Neuronal stem cell (in vitro differentiated cells): Measurements from ENCODE around the gene PTPN23.

Experiments used
- DNase-seq: peaks from one replicate; pipeline ENCODE4 v3.0.0-alpha.2; 2013; ENCODE audit warnings: low spot score
- H2AFZ ChIP-seq: one replicate; pipeline ENCODE4 v1.6.1; 2013; ENCODE audit warnings: mild to moderate bottlenecking, low read length, inconsistent platforms
- H2AK5ac ChIP-seq: 2 replicates; pipeline ENCODE4 v1.6.1; 2013; ENCODE audit warnings: low read depth, mild to moderate bottlenecking, inconsistent platforms, low read length, moderate library complexity, mixed read lengths
- H2BK120ac ChIP-seq: 2 replicates; pipeline ENCODE4 v1.6.1; 2013; ENCODE audit warnings: low read depth, mild to moderate bottlenecking, inconsistent platforms, low read length, moderate library complexity, mixed read lengths
- H2BK12ac ChIP-seq: one replicate; pipeline ENCODE4 v1.6.1; 2013; ENCODE audit warnings: low read length, inconsistent platforms
- H2BK15ac ChIP-seq: 2 replicates; pipeline ENCODE4 v1.6.1; 2013; ENCODE audit warnings: mild to moderate bottlenecking, low read length, inconsistent platforms, mixed read lengths
- H2BK5ac ChIP-seq: one replicate; pipeline ENCODE4 v1.6.1; 2013; ENCODE audit warnings: inconsistent platforms, mild to moderate bottlenecking, low read length, moderate library complexity
- H3K14ac ChIP-seq: one replicate; pipeline ENCODE4 v1.6.1; 2013; ENCODE audit warnings: low read length, inconsistent platforms
- H3K18ac ChIP-seq: 2 replicates; pipeline ENCODE4 v1.6.1; 2013; ENCODE audit warnings: low read length, inconsistent platforms
- H3K23ac ChIP-seq: 2 replicates; pipeline ENCODE4 v1.6.1; 2013; ENCODE audit warnings: low read depth, mild to moderate bottlenecking, mixed read lengths, low read length, inconsistent platforms; ENCODE audit not compliant: poor library complexity
- H3K27ac ChIP-seq: replicated peaks from 3 replicates; pipeline ENCODE4 v1.5.1; 2013; ENCODE audit warnings: low read length, inconsistent platforms
- H3K27me3 ChIP-seq, 3 experiments: 2 replicates each; pipeline ENCODE4 v1.6.1; 2013; ENCODE audit warnings: low read length in 3 of 3, mild to moderate bottlenecking in 2 of 3, inconsistent platforms in 1 of 3, low read depth in 1 of 3, mixed read lengths in 1 of 3, moderate library complexity in 1 of 3; ENCODE audit not compliant: control insufficient read depth in 3 of 3, insufficient read depth in 3 of 3
- H3K36me3 ChIP-seq, 2 donors: replicated peaks in 1 of 2; 2 replicates each; pipeline ENCODE4 v1.6.1; 2013; ENCODE audit warnings: low read length in 2 of 2; ENCODE audit not compliant: control insufficient read depth in 2 of 2, insufficient read depth in 2 of 2
- H3K4ac ChIP-seq: 2 replicates; pipeline ENCODE4 v1.6.1; 2013; ENCODE audit warnings: inconsistent platforms, mild to moderate bottlenecking, low read length, moderate library complexity
- H3K4me1 ChIP-seq, 2 donors: 1 replicate in 1 of 2; 2 replicates in 1 of 2; pipeline ENCODE4 v1.6.1; 2013; ENCODE audit warnings: low read length in 2 of 2, low read depth in 1 of 2; ENCODE audit not compliant: control insufficient read depth in 2 of 2, insufficient read depth in 1 of 2
- H3K4me2 ChIP-seq: one replicate; pipeline ENCODE4 v1.6.1; 2013; ENCODE audit warnings: mild to moderate bottlenecking, low read length, inconsistent platforms; ENCODE audit not compliant: insufficient read depth, poor library complexity, severe bottlenecking
- H3K4me3 ChIP-seq, 2 donors: 2 replicates each; pipeline ENCODE4 v1.5.1; 2013; ENCODE audit warnings: low read length in 2 of 2, mild to moderate bottlenecking in 2 of 2, inconsistent platforms in 1 of 2, moderate library complexity in 1 of 2
- H3K79me1 ChIP-seq: one replicate; pipeline ENCODE4 v1.6.1; 2013; ENCODE audit warnings: low read depth, mild to moderate bottlenecking, inconsistent platforms, low read length, moderate library complexity
- H3K9ac ChIP-seq: one replicate; pipeline ENCODE4 v1.6.1; 2013; ENCODE audit warnings: mild to moderate bottlenecking, low read depth, low read length, inconsistent platforms; ENCODE audit not compliant: poor library complexity
- H3K9me3 ChIP-seq, 2 donors: replicated peaks in 1 of 2; 2 replicates each; pipeline versions ENCODE3 to v1.6.1; 2013; ENCODE audit warnings: low read length in 2 of 2, mild to moderate bottlenecking in 2 of 2, inconsistent platforms in 1 of 2, low read depth in 1 of 2, mixed read lengths in 1 of 2, moderate library complexity in 1 of 2; ENCODE audit not compliant: control insufficient read depth in 2 of 2, insufficient read depth in 1 of 2
- H4K8ac ChIP-seq: one replicate; pipeline ENCODE4 v1.6.1; 2013; ENCODE audit warnings: low read depth, mild to moderate bottlenecking, inconsistent platforms, low read length, moderate library complexity
- H4K91ac ChIP-seq: one replicate; pipeline ENCODE4 v1.6.1; 2013; ENCODE audit warnings: low read length, low read depth, mild to moderate bottlenecking, inconsistent platforms; ENCODE audit not compliant: poor library complexity
- WGBS, 2 donors: extraction: QIAGEN DNeasy Blood & Tissue Kit; methylation state at CpG; one replicate each; pipeline ENCODE4 v1.1.7; 2013; ENCODE audit warnings: missing lambda C conversion rate in 2 of 2, mixed read lengths in 1 of 2; ENCODE audit not compliant: insufficient read length in 2 of 2, insufficient replicate concordance in 1 of 2; ENCODE audit errors: extremely low coverage in 2 of 2; 5-methylcytosine and 5-hydroxymethylcytosine counted together

The PTPN23 gene

DNA sequence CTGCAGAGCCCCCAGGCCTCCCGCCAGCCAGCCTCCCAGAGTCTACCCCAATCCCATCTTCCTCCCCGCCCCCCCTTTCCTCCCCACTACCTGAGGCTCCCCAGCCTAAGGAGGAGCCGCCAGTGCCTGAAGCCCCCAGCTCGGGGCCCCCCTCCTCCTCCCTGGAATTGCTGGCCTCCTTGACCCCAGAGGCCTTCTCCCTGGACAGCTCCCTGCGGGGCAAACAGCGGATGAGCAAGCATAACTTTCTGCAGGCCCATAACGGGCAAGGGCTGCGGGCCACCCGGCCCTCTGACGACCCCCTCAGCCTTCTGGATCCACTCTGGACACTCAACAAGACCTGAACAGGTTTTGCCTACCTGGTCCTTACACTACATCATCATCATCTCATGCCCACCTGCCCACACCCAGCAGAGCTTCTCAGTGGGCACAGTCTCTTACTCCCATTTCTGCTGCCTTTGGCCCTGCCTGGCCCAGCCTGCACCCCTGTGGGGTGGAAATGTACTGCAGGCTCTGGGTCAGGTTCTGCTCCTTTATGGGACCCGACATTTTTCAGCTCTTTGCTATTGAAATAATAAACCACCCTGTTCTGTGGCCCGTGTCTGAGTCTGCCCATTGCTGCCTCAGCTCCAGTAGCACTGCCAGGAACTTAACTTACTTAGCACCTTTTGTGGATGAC lies 32.2 kb downstream of the PTPN23 start:
- H2AK5ac ChIP-seq, result no peak overlapping the region
- peaks cover 5% of the 10 kb centered on the region for H3K79me1 ChIP-seq
- H3K4me2 ChIP-seq, result no peak overlapping the region
- H3K36me3 ChIP-seq, result peaks cover 50 to 87% of the 10 kb centered on the region in 2 donors
- H3K4me3 ChIP-seq, result no peak overlapping the region
- H4K8ac ChIP-seq, result no peak overlapping the region
- H2BK15ac ChIP-seq, result no peak overlapping the region
- peaks cover 0 to 6% of the 10 kb centered on the region in 2 donors for H3K9me3 ChIP-seq
- DNase-seq, result no peak
- H4K91ac ChIP-seq, result no peak overlapping the region
- H2BK120ac ChIP-seq, result no peak overlapping the region
- H3K4me1 ChIP-seq, result peaks cover 0 to 1% of the 10 kb centered on the region in 2 donors
- no peaks in the 10 kb centered on the region for H3K27me3 ChIP-seq
- WGBS, 2 donors, result no CpG with 5 or more reads among the region's 12 CpGs
- no peak overlapping the region for H3K4ac ChIP-seq
- no peak overlapping the region for H2BK5ac ChIP-seq
- no peak overlapping the region for H2BK12ac ChIP-seq
- no peak overlapping the region for H3K27ac ChIP-seq
- H3K9ac ChIP-seq, result no peak overlapping the region
- no peak overlapping the region for H3K14ac ChIP-seq
- no peak overlapping the region for H3K23ac ChIP-seq
- no peak overlapping the region for H2AFZ ChIP-seq
- no peak overlapping the region for H3K18ac ChIP-seq

GRCh38 chr3:47413751-47414150 lies 32.9 kb downstream of the PTPN23 start:
- no peak overlapping the region for H3K14ac ChIP-seq
- peaks cover 0 to 6% of the 10 kb centered on the region in 2 donors for H3K9me3 ChIP-seq
- no peak overlapping the region for H3K27ac ChIP-seq
- H2BK120ac ChIP-seq, result no peak overlapping the region
- no peak overlapping the region for H3K9ac ChIP-seq
- H3K27me3 ChIP-seq, result no peaks in the 10 kb centered on the region
- no peak overlapping the region for H2AK5ac ChIP-seq
- no peak overlapping the region for H2BK5ac ChIP-seq
- H2AFZ ChIP-seq, result no peak overlapping the region
- peaks cover 0 to 1% of the 10 kb centered on the region in 2 donors for H3K4me1 ChIP-seq
- no peak overlapping the region for H2BK12ac ChIP-seq
- no peak overlapping the region for H2BK15ac ChIP-seq
- no peak overlapping the region for H3K4me2 ChIP-seq
- no peak overlapping the region for H3K18ac ChIP-seq
- no peak overlapping the region for H4K91ac ChIP-seq
- H3K4ac ChIP-seq, result no peak overlapping the region
- no CpG with 5 or more reads among the region's 7 CpGs for WGBS, 2 donors
- H3K79me1 ChIP-seq, result peaks cover 9% of the 10 kb centered on the region
- H3K36me3 ChIP-seq, result peaks cover 49 to 81% of the 10 kb centered on the region in 2 donors
- DNase-seq, result no peak
- H3K4me3 ChIP-seq, result no peak overlapping the region
- H3K23ac ChIP-seq, result peak overlapping the region; percentile 81
- H4K8ac ChIP-seq, result no peak overlapping the region

DNA sequence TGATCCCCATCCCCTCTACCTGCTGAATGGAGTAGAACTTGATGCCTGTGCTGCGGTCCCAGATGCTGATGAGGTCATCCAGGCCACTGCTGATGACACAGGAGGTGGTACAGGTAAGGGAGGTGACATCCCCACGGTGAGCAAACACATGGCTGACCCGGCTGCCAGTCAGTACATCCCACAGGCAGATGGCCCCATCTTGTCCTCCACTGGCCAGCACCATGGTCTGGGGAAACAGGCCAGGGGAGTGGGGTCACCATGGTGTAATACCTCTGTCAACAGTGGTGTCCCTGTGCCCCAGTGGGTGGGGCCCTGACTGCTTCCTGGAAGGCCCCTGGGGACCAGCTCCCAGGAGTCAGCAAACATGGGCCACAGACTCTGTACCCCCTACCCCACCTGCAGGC lies 33.3 kb downstream of the PTPN23 start:
- Histone ChIP-seq H3K9ac (peak overlapping the region; percentile 64), H3K4me2 (no peak overlapping the region), H3K36me3 (peaks cover 52 to 81% of the 10 kb centered on the region in 2 donors), H3K27me3 (no peaks in the 10 kb centered on the region), H2BK15ac (no peak overlapping the region), H2AFZ (no peak overlapping the region), H3K18ac (no peak overlapping the region), H3K9me3 (peaks cover 0 to 6% of the 10 kb centered on the region in 2 donors), H3K4me1 (peaks cover 0 to 1% of the 10 kb centered on the region in 2 donors), H3K4me3 (no peak overlapping the region), H3K23ac (peak overlapping the region; percentile 81), H2AK5ac (no peak overlapping the region), H3K79me1 (peaks cover 9% of the 10 kb centered on the region), H2BK120ac (no peak overlapping the region), H3K27ac (no peak overlapping the region), H2BK12ac (no peak overlapping the region), H3K14ac (no peak overlapping the region), H2BK5ac (no peak overlapping the region), H4K91ac (no peak overlapping the region), H4K8ac (no peak overlapping the region), H3K4ac (no peak overlapping the region)
- no peak for DNase-seq
- no CpG with 5 or more reads among the region's 3 CpGs for WGBS, 2 donors

GRCh38 chr3:47414666-47415587 lies 34.1 kb downstream of the PTPN23 start:
- Histone ChIP-seq H4K8ac (peak overlapping the region; percentile 76), H3K9me3 (peaks cover 0 to 6% of the 10 kb centered on the region in 2 donors), H3K27me3 (no peaks in the 10 kb centered on the region), H2AFZ (no peak overlapping the region), H3K27ac (no peak overlapping the region), H3K4me3 (no peak overlapping the region), H3K36me3 (peaks cover 57 to 81% of the 10 kb centered on the region in 2 donors), H2AK5ac (no peak overlapping the region), H2BK15ac (no peak overlapping the region), H3K4me1 (peaks cover 0 to 1% of the 10 kb centered on the region in 2 donors), H3K23ac (no peak overlapping the region), H3K4me2 (no peak overlapping the region), H2BK12ac (no peak overlapping the region), H3K79me1 (peaks cover 11% of the 10 kb centered on the region), H3K14ac (no peak overlapping the region), H3K9ac (peak overlapping the region; percentile 64), H3K4ac (no peak overlapping the region), H2BK5ac (no peak overlapping the region), H4K91ac (no peak overlapping the region), H2BK120ac (no peak overlapping the region), H3K18ac (no peak overlapping the region)
- no CpG with 5 or more reads among the region's 16 CpGs for WGBS, 2 donors
- DNase-seq, result no peak
